HCT116 (cell line): ENCODE data around the gene ACLY. TPM values are rescaled to one million over a fixed set of nuclear protein-coding genes. Genes with fewer than 3 reads are reported as not detected.

Experiments used
- ATAC-seq: fragments of 200-7000 bp; cut with Tn5 transposase; 2 replicates; pipeline ENCODE4 v1.9.1; 2020; ENCODE audit warnings: mild to moderate bottlenecking, moderate library complexity
- BruUV-seq: library from RNA; stranded (reverse); fragments of 400-500 nt; replicated peaks from 2 replicates; lab custom pipeline; 2021; lab: Mats Ljungman, UMichigan
- CTCF ChIA-PET: fragments of 300-600 bp; sonication (Branson Sonifier 250); formaldehyde crosslinking; loops from one replicate; lab custom pipeline; 2021; ENCODE audit warnings: antibody characterized with exemption; lab: Charles Lee
- POLR2A ChIA-PET: fragments of 300-600, 350-600 bp; sonication (Branson Sonifier 250); formaldehyde crosslinking; loops from one replicate; lab custom pipeline; 2021; ENCODE audit warnings: antibody characterized with exemption; lab: Charles Lee
- RAD21 ChIA-PET, 2 experiments: fragments of 300-600 bp; sonication (Branson Sonifier 250); formaldehyde crosslinking; loops; one replicate each; lab custom pipeline; 2023; ENCODE audit warnings: low total read pairs in 2 of 2; ENCODE audit not compliant: uncharacterized antibody in 2 of 2, unreplicated experiment in 2 of 2, low non-redundant PET in 1 of 2; lab: Charles Lee
- DNase-seq: peaks from one replicate; pipeline ENCODE4 v3.0.0-alpha.2; 2010; ENCODE audit warnings: low read depth, low spot score
- H2AFZ ChIP-seq: fragments of 200-600 bp; shearing (Covaris generic), sonication (generic); 2 replicates; pipeline ENCODE4 v1.6.1; 2017; ENCODE audit warnings: low read depth, mixed run types, mixed read lengths, antibody characterized with exemption, low read length; ENCODE audit not compliant: poor library complexity, severe bottlenecking
- H3K27ac ChIP-seq: 2 replicates; pipeline ENCODE4 v1.5.1; 2012; ENCODE audit warnings: low read depth, low read length
- H3K27me3 ChIP-seq: fragments of 200-600 bp; sonication (generic); 2 replicates; pipeline ENCODE4 v1.6.1; 2016; ENCODE audit warnings: mixed run types, low read length, mixed read lengths; ENCODE audit not compliant: insufficient read depth
- H3K36me3 ChIP-seq, 2 experiments: fragments of 200-500 bp in 1 of 2; fragments of 200-600 bp in 1 of 2; sonication (Bioruptor generic) in 1 of 2; sonication (generic) in 1 of 2; 2 replicates each; pipeline versions ENCODE4 v1.5.1 to v1.6.1; 2014 to 2016; ENCODE audit warnings: low read length in 2 of 2, inconsistent platforms in 1 of 2, mixed read lengths in 1 of 2, mixed run types in 1 of 2; ENCODE audit not compliant: insufficient read depth in 2 of 2, control insufficient read depth in 1 of 2
- H3K4me1 ChIP-seq, 2 experiments: fragments of 200-600 bp in 1 of 2; sonication (generic) in 1 of 2; 2 replicates each; pipeline versions ENCODE4 v1.5.1 to v1.6.1; 2012 to 2017; ENCODE audit warnings: low read length in 2 of 2, inconsistent platforms in 1 of 2, mild to moderate bottlenecking in 1 of 2, mixed read lengths in 1 of 2, mixed run types in 1 of 2, moderate library complexity in 1 of 2; ENCODE audit not compliant: insufficient read depth in 2 of 2, control insufficient read depth in 1 of 2
- H3K4me2 ChIP-seq: fragments of 200-600 bp; sonication (generic); 2 replicates; pipeline ENCODE4 v1.6.1; 2017; ENCODE audit warnings: mixed run types, low read length, mixed read lengths
- H3K4me3 ChIP-seq, 2 experiments: fragments of 200-600 bp in 1 of 2; sonication (generic) in 1 of 2; replicated peaks in 1 of 2; 2 replicates each; pipeline ENCODE4 v1.5.1; 2011 to 2016; ENCODE audit warnings: low read length in 2 of 2, control low read depth in 1 of 2, low read depth in 1 of 2, mild to moderate bottlenecking in 1 of 2, mixed read lengths in 1 of 2, mixed run types in 1 of 2
- H3K79me2 ChIP-seq: fragments of 200-600 bp; sonication (generic); 2 replicates; pipeline ENCODE4 v1.6.1; 2017; ENCODE audit warnings: mild to moderate bottlenecking, mixed run types, low read length, moderate library complexity, mixed read lengths; ENCODE audit not compliant: insufficient read depth
- H3K9ac ChIP-seq: fragments of 200-600 bp; sonication (generic); 2 replicates; pipeline ENCODE4 v1.6.1; 2016; ENCODE audit warnings: low read length, mixed read lengths
- H3K9me2 ChIP-seq: fragments of 200-600 bp; sonication (generic), shearing (Covaris generic); 2 replicates; pipeline ENCODE4 v1.6.1; 2017; ENCODE audit warnings: mixed run types, mild to moderate bottlenecking, moderate library complexity; ENCODE audit not compliant: insufficient read depth
- H3K9me3 ChIP-seq, 2 experiments: fragments of 200-500 bp in 1 of 2; fragments of 200-600 bp in 1 of 2; sonication (Bioruptor generic) in 1 of 2; sonication (generic) in 1 of 2; 2 replicates each; pipeline ENCODE4 v1.6.1; 2014 to 2017; ENCODE audit warnings: low read length in 2 of 2, mixed read lengths in 2 of 2, inconsistent platforms in 1 of 2, low read depth in 1 of 2, mild to moderate bottlenecking in 1 of 2, mixed run types in 1 of 2, moderate library complexity in 1 of 2; ENCODE audit not compliant: control insufficient read depth in 1 of 2, insufficient read depth in 1 of 2
- H4K20me1 ChIP-seq: fragments of 200-600 bp; sonication (generic), shearing (Covaris generic); 2 replicates; pipeline ENCODE4 v1.6.1; 2017; ENCODE audit warnings: mixed run types, mild to moderate bottlenecking, moderate library complexity; ENCODE audit not compliant: insufficient read depth
- ATF3 ChIP-seq: IDR thresholded peaks from 2 replicates; pipeline ENCODE4 v1.6.1; 2012
- CEBPB ChIP-seq: IDR thresholded peaks from 2 replicates; pipeline ENCODE4 v1.6.1; 2012; ENCODE audit warnings: low read depth
- EZH2phosphoT487 ChIP-seq: fragments of 200-600 bp; IDR thresholded peaks from 2 replicates; pipeline ENCODE4 v1.6.1; 2018; ENCODE audit warnings: antibody characterized with exemption, borderline replicate concordance
- FOSL1 ChIP-seq: IDR thresholded peaks from 2 replicates; pipeline ENCODE4 v1.6.1; 2012; ENCODE audit warnings: low read depth
- JUND ChIP-seq: IDR thresholded peaks from 2 replicates; pipeline ENCODE4 v1.6.1; 2012
- POLR2AphosphoS5 ChIP-seq: IDR thresholded peaks from 2 replicates; pipeline ENCODE4 v1.6.1; 2011; ENCODE audit warnings: mild to moderate bottlenecking, low read depth, low read length, moderate library complexity
- YY1 ChIP-seq: IDR thresholded peaks from 2 replicates; pipeline ENCODE4 v1.6.1; 2011; ENCODE audit warnings: low read length, low read depth, moderate library complexity, mild to moderate bottlenecking; ENCODE audit not compliant: insufficient replicate concordance; ENCODE audit errors: extremely low read depth
- ZBTB33 ChIP-seq: IDR thresholded peaks from 2 replicates; pipeline ENCODE4 v1.6.1; 2011; ENCODE audit warnings: mild to moderate bottlenecking, low read length, moderate library complexity; ENCODE audit not compliant: insufficient replicate concordance; ENCODE audit errors: extremely low read depth
- ZFX ChIP-seq: fragments of 450-650 bp; IDR thresholded peaks from 2 replicates; pipeline ENCODE4 v1.6.1; 2017
- ZNF274 ChIP-seq: fragments of 200-500 bp; sonication (Bioruptor generic); IDR thresholded peaks from 2 replicates; pipeline ENCODE4 v1.6.1; 2014; ENCODE audit warnings: mild to moderate bottlenecking, low read depth, low read length, inconsistent platforms
- intact Hi-C: fragments of 100-400 bp; cut with micrococcal nuclease; formaldehyde crosslinking; loops from 2 replicates; pipeline ENCODE4 v1.10.0; 2022
- total RNA-seq: library from RNA; stranded (reverse); gene quantifications from one replicate; pipeline ENCODE4 v1.2.1, GENCODE V29; 2021; ENCODE audit not compliant: unreplicated experiment

The ACLY gene
- total RNA-seq, 1 experiment from 2014 or later = 222 TPM

- H3K36me3 ChIP-seq = peaks cover 48 to 62% of the 10 kb centered on the region in 2 experiments
- POLR2A ChIA-PET = no interaction called here
- no peaks in the 10 kb centered on the region; a peak in 1 of 4 replicates for H3K4me1 ChIP-seq
- ATAC-seq (no peak), DNase-seq (no peak)
- no peaks in the 10 kb centered on the region for H3K27me3 ChIP-seq
- no peak overlapping the region for H2AFZ ChIP-seq
- no peak overlapping the region for H3K9ac ChIP-seq
- H3K79me2 ChIP-seq = no peaks in the 10 kb centered on the region
- no peaks in the 10 kb centered on the region for H3K9me2 ChIP-seq
- intact Hi-C loops = no loop called here
- no TSS peak for BruUV-seq
- no peak overlapping the region for H3K4me2 ChIP-seq
- H3K27ac ChIP-seq = no peak overlapping the region
- TF ChIP-seq FOSL1 = no peak
- TF ChIP-seq ZNF274 = no peak
- no peak for TF ChIP-seq JUND
- TF ChIP-seq ZFX = no peak
- no peak for TF ChIP-seq POLR2AphosphoS5
- no peak for TF ChIP-seq YY1
- TF ChIP-seq CEBPB = no peak
- no peak for TF ChIP-seq EZH2phosphoT487
- no peak for TF ChIP-seq ATF3
- H4K20me1 ChIP-seq = no peaks in the 10 kb centered on the region
- H3K9me3 ChIP-seq = no peaks in the 10 kb centered on the region
- no peak overlapping the region for H3K4me3 ChIP-seq
- CTCF ChIA-PET = no interaction called here
- RAD21 ChIA-PET = no interaction called here
Measured at GRCh38 chr17:41895617-41896016, 23.1 kb downstream of the ACLY start.

GRCh38 chr17:41894791-41895331, 23.9 kb downstream of the ACLY start:
- Histone ChIP-seq H3K4me2 (no peak overlapping the region), H3K79me2 (no peaks in the 10 kb centered on the region), H3K9ac (no peak overlapping the region), H2AFZ (no peak overlapping the region), H3K36me3 (peaks cover 51 to 62% of the 10 kb centered on the region in 2 experiments), H3K9me2 (no peaks in the 10 kb centered on the region), H3K4me1 (no peaks in the 10 kb centered on the region; a peak in 1 of 4 replicates), H3K4me3 (no peak overlapping the region), H4K20me1 (no peaks in the 10 kb centered on the region), H3K27ac (no peak overlapping the region), H3K27me3 (no peaks in the 10 kb centered on the region), H3K9me3 (no peaks in the 10 kb centered on the region)
- no peak for DNase-seq
- no TSS peak for BruUV-seq
- no peak for ATAC-seq
- TF ChIP-seq CEBPB (no peak), ZBTB33 (no peak)
- ChIA-PET POLR2A (no interaction called here), RAD21 (no interaction called here), CTCF (no interaction called here)
- intact Hi-C loops = no loop called here
